GM13977 (cell line): ENCODE measurements around the gene TTC14.

Experiments
- DNase-seq: peaks from one replicate; pipeline ENCODE4 v3.0.0; 2012; ENCODE audit warnings: low spot score
- in situ Hi-C: fragments of 300-500 bp; cut with MboI; formaldehyde crosslinking; loops from one replicate; pipeline ENCODE4 v1.12.0; 2022; ENCODE audit warnings: low sequenced_read_pairs, low pct_unique_long_range_greater_than_20kb, mixed read lengths, inconsistent platforms; ENCODE audit not compliant: unreplicated experiment
- TF ChIP-seq, protein P1 (sequence below): IDR thresholded peaks from 2 replicates; pipeline ENCODE4 v1.5.1; 2012; ENCODE audit warnings: mild to moderate bottlenecking, control low read depth; ENCODE audit not compliant: insufficient read depth; ENCODE audit errors: extremely low read depth, missing control alignments

Gene TTC14, protein sequence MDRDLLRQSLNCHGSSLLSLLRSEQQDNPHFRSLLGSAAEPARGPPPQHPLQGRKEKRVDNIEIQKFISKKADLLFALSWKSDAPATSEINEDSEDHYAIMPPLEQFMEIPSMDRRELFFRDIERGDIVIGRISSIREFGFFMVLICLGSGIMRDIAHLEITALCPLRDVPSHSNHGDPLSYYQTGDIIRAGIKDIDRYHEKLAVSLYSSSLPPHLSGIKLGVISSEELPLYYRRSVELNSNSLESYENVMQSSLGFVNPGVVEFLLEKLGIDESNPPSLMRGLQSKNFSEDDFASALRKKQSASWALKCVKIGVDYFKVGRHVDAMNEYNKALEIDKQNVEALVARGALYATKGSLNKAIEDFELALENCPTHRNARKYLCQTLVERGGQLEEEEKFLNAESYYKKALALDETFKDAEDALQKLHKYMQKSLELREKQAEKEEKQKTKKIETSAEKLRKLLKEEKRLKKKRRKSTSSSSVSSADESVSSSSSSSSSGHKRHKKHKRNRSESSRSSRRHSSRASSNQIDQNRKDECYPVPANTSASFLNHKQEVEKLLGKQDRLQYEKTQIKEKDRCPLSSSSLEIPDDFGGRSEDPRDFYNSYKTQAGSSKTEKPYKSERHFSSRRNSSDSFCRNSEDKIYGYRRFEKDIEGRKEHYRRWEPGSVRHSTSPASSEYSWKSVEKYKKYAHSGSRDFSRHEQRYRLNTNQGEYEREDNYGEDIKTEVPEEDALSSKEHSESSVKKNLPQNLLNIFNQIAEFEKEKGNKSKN

DNA sequence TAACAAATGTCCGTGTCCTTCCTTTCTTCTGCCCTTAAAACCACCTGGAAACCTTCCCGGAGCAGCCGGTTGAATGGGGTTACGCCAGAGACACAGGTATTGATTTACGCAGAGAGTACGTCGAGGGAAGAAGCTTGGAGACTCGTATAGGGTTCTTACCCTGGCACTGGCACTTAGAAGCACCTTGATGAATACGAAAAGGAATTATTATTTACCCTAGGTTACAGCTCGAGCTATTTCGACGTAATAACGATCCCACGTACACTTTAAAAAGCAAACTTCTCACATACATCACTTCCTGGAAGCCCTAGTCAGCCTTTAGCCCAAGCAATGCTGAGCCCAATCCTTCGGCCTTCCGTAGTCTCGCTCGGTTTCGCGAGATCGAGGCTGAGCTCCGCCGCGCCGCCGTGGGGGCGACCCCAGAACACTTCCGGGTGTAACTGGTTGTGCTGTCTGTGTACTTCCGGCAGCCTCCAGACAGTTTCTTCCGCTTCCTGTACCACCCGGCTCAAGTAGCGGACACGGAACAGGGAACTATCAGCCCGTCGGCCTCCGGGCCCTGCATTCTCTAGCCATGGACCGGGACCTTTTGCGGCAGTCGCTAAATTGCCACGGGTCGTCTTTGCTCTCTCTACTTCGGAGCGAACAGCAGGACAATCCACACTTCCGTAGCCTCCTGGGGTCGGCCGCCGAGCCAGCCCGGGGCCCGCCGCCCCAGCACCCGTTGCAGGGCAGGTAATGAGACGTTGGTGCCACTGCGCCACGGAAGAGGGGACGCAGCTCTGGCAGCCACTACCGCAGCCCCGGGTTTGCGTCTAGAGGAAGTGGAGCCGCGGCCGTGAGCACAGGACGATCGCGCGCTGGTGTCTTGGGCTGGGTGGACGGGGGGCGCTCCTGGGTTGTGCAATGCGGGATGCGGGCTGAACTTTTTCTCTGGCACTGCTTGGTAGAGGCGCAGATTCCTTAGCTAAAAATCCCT lies at the start of gene TTC14:
TTC14 (plus strand) TSS at position 476 of the 979 bp plus-strand sequence; CDS start at position 575, 99 bp downstream.
- DNase-seq = peak; percentile 92
- TF ChIP-seq, protein P1, sequence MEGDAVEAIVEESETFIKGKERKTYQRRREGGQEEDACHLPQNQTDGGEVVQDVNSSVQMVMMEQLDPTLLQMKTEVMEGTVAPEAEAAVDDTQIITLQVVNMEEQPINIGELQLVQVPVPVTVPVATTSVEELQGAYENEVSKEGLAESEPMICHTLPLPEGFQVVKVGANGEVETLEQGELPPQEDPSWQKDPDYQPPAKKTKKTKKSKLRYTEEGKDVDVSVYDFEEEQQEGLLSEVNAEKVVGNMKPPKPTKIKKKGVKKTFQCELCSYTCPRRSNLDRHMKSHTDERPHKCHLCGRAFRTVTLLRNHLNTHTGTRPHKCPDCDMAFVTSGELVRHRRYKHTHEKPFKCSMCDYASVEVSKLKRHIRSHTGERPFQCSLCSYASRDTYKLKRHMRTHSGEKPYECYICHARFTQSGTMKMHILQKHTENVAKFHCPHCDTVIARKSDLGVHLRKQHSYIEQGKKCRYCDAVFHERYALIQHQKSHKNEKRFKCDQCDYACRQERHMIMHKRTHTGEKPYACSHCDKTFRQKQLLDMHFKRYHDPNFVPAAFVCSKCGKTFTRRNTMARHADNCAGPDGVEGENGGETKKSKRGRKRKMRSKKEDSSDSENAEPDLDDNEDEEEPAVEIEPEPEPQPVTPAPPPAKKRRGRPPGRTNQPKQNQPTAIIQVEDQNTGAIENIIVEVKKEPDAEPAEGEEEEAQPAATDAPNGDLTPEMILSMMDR = peak; percentile 48
- in situ Hi-C loops = loop anchor here (25.0 kb wide), 1 partner anchor 665 kb away; no protein-coding TSS in a partner anchor

- DNase-seq = no peak
- in situ Hi-C loops = no loop called here
- TF ChIP-seq, protein P1 = no peak
Measured at GRCh38 chr3:180563406-180563805, 38.6 kb upstream of the TTC14 start.

- TF ChIP-seq, protein P1 = no peak
- in situ Hi-C loops = no loop called here
- DNase-seq = no peak
Measured at GRCh38 chr3:180564676-180565075, 37.3 kb upstream of the TTC14 start.

GRCh38 chr3:180570238-180570637 lies 31.7 kb upstream of the TTC14 start:
- DNase-seq = no peak
- TF ChIP-seq, protein P1 = no peak
- in situ Hi-C loops = no loop called here

DNA sequence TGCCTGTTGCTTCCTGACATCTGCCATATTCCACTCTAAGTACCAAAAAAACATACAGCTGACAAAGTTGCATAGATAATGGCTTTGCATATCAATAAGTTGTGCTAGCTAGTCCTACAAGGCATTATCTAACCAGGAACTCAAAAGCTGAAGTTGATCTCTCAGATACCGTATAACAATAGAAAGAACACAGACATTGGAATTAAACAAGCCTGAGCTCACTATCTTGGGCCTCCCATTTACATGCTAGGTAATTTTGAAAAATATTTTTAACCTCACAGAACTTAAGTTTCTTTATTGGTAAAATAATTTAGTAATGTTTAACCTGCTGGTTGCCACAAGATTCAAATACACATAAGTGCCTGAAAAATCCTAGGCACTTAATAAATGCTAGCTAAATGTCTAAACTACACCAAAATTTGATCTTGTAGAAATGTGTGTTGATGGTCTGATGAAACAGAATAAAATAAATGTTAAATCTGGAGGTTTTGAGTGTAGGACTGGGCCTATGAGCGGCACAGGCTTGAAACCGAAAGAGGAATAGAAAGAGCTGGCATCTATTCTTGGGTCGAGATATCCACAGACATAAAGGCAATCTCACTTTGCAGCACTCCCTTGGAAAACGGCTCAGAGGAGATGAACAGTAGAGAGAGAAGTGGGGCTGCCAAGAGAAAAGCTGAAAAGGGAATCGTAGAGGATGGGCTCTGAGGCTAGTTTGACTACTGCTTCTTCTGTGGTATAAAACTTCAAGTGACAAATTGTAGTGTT lies 29.9 kb upstream of the TTC14 start:
- TF ChIP-seq, protein P1 = no peak
- DNase-seq = no peak
- in situ Hi-C loops = no loop called here
